HG02870 (cell line): ENCODE data around the gene PRR5.

ENCODE experiments used
- ATAC-seq: cut with Tn5 transposase; IDR thresholded peaks from one replicate; pipeline ENCODE4 v1.9.1; 2021; ENCODE audit warnings: mild to moderate bottlenecking, moderate library complexity; ENCODE audit not compliant: unreplicated experiment

The PRR5 gene

DNA sequence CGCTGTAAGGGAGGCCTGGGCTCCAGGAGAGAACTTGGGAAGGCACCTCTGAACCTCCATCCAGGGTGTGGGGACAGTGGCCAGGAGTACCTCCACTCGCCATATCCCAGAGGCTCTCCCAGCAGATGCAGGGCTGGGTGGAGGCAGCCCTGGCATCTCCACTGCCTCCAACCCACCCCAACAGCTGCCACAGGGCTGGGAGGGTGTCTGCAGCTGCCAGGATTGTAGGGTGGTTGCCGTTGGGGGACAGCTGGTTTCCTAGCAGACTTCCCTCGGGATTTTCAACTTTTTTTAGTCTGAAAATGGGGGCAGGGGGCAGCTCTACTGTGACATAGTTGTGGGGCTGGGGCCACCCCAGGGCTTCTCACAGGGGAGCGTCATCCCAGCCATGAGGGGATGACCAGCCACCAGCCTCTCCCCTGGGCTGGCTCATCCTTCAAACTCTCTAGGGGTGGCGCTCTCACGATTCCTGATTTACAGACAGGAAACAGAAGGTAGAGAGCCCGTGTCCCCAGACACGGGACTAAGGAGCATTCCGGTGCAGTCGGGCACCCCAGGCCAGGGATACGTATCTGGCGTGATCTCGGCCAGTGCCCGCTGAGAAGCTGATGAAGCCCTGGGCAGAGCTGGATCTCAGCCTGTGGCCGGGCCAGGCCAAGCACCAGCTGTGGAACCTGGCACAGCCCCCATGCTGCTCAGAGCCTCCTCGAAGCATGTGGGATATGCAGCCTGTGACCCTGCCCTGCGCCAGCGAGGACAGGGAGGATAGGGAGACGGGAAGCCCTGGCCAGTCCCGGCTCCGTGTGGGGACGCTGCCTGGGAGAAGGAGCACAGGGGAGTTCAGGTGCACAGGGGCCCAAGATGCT lies 9.9 kb downstream of the PRR5 start:
- no peak for ATAC-seq

DNA sequence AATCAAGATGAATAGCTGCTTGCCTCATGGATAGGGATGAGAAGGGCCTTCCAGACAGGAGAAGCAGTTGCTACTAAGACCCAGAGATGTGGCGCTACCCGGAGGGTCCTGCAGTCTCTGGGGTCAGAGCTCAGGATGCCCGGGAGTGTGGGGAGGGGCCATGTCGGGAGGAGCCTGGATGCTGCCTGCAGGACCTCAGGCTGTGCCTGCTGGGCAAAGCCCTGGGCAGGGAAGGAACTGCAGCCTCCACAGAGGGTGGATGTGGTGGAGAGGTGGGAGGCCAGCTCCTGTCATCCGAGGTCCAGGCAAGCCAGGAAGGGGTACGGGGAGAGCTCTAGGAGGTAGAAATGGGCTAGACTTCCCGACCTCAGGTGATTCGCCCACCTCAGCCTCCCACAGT lies 11.0 kb downstream of the PRR5 start:
- no peak for ATAC-seq

DNA sequence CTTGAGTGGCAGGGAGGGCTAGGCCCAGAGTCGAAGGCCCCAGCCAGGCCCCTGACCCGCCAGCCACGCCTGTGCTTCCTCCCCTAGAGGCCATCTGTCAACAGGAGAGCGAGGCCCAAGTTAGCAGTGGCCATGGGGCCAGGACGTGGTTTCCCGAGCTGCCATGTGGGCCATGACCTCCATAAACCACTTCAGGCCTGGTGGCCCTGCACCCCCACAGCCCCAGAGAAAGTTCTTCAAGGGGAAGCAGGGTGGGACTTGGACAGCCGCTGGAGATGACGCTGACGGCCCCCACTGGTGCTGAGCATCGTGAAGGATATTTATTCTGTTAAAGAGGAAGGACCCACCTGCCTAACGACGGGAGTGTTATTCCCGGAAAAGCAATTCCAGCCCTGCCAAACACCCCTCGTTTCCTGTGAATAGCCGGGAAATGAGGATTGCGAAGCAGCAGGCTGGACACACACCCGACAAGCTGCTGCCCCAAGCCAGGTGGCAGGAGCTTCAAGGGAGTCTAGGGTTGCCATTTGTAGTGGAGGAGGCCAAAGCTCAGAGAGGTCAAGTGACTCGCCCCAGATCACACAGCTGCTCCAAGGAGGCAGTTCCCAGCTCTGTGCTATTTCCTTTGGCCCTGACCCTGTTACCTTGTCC lies 12.8 kb downstream of the PRR5 start:
- ATAC-seq = no peak

DNA sequence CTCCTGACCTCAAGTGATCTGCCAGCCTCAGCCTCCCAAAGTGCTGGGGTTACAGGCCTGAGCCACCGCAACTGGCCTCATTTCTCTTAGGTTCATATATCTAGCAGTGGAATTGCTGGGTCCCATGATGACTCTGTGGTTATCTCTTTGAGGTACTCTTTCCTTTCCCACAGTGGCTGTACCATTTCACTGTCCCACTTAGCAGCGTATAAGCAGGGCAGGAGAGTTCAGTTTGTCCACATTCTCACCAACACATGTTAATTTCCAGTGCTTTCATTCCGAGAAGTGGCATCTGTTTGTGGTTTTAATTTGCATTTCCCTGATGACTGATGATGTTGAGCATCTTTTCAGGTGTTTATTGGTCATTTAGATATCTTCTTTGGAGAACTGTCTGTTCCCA lies 16.4 kb downstream of the PRR5 start:
- no peak for ATAC-seq

DNA sequence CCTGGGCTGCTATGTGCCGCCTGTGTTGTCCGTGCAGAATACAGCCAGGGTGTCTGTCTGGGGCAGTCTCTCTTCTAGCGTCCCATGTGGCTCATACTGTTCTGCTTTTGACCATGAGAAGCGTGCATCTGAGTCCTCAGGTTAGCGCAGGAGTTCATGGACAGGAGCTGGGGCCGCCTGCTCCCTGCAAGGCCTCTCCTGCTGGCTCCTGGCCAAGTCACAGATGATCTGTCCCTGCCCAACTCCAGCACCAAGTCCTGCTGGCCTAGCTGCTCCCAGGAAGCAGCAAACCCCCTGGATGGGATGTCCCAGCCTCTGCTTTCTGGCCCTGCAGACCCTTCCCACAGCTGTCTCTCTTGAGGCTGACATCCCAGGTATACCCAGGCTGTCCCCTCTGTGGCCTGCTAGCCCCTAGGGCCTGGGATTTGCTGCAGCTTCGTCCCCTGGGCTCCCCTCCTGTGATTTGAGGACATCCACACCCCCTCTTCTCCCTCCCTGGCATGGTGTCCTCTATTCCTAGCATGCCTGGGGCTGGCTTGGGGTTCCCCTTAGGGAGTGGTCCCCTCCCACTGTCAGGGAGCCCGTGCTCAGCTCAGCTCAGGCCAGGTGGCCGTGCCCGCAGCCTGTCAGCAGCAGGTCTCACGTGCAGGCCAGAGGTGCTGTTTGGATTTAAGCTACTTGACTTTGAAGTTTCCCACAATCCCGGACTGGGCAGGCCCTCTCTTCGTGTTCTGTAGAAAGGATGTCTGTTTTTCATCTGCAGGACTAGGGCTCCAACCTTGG lies 17.8 kb downstream of the PRR5 start:
- ATAC-seq = no peak

DNA sequence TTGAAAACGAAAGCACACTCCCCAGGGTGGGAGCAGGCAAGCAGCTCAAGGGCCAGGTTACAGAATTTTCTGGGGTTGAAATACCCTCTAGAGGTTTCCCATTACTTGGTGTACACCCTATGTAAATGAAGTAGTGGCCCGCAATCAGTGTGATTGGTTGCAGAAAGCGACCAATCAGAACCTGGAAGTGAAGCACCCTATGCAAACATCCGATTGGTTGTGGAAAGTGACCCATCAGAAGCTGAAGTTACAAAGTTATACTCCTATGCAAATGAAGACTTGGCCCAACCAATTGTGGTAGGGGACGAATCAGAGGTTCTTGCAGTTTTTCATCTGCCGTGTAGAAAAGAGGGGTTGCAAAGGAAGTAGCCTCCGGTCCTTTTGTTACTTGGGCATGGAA lies 19.2 kb downstream of the PRR5 start:
- no peak for ATAC-seq

DNA sequence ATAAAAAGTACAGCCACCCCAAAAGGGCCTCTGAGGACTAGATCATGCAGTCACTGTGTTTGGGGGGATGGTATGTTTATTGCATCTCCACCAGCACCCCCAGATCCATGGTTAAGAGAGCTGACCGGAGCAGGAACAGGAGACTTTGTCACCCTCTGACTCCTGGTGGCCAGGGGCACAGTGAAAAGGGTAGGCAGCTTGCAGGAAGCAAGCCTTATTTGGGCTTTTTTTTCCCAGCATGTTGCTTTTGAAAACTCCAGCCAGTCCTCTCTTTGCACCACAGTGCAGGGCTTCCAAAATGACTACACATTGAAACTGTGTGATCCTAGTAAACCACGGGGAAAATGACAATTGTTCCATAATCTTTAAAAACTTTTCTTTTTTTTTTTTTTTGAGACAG lies 20.6 kb downstream of the PRR5 start:
- ATAC-seq = no peak

DNA sequence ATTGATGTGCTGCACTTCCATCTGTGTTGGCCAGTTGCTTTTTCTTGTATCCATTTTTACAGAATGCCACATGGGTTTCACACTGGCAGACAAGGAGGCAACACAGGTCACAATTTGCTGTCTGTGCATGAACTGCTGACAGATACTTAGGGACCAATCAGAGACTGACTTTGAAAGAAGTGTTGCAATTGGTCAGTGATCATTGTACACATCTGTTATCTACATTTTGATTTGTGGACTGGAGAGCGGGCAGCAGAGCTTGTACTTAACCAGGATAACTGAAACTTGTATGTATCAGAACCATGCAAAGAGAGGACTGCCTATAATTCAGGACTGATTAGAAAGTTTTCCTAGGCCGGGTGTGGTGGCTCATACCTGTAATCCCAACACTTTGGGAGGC lies 21.8 kb downstream of the PRR5 start:
- no peak for ATAC-seq

DNA sequence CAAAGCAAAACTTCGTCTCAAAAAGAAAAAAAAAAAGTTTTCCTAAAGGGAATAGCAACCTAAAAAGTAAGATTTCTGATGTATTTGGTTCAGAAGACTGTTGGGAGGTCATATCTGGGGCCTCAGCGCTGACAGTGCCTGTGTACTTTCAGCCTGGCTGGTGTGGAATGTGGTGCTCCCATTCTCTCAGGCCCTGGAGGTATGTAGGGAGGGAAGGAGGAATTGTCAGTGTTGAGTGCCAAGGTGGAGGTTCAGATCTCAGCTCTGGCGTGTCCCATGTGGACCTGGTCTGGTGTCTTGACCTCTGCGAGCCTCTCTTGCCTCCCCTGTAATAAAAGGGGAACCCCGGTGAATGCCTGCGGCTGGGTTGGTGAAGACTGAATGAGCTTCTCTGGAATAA lies 22.4 kb downstream of the PRR5 start:
- no peak for ATAC-seq

DNA sequence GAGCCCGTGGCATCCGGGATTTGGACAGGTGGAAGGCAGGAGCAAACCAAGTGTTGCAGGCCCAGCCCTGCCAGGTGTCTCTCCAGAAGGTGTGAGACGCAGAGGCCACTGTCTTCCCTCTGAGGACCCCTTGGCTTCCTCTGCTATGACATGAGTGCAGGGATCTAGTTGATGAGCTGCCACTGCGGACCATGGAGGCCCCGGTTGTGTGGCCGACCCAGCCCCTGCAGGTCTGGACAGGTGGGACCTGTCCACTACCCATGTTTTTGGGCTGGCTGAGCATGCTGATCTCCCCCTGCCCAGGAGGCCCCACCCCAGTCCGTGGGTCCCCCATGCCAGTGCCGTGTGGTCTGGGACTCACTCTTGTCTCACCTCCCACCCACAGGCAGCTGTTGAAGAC lies 22.9 kb downstream of the PRR5 start:
- no peak for ATAC-seq

DNA sequence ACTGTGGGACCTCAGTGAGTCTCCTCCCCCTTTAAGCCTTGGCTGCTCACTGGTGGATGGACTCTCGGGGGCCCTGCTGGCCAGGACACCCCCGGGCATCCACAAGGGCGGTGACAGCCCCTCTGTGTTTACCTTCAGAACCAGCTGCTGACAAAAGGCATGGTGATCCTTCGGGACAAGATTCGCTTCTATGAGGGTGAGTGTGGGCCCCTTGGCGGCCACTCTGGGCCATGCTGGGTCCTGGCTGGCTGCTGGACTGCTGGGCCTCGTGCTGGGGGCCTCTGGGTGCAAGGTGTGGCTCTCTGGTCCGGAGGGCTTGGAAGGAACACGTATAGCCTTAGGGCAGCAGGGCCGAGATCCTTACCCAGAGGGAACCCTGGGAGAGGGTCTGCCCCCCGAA lies 24.4 kb downstream of the PRR5 start:
- no peak for ATAC-seq

DNA sequence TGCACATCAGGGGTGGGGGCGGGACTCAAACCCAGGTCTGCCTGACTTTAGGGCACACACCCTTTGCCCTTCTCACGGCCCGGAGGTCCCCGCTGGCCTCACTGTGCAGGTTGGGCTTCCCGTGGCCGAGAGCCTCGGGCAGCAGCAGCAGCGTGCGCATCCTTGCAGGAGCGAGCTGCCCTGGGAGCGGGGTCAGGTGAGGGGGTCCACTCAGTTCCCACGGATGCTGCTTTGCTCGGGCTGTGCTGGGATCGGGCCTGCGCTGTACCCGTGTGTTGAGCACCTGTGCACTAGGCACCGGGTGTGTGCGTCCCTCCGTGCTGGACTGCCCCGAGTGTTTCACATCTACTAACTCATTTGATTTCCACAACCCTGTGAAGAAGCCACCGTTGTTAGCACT lies 25.1 kb downstream of the PRR5 start:
- no peak for ATAC-seq

DNA sequence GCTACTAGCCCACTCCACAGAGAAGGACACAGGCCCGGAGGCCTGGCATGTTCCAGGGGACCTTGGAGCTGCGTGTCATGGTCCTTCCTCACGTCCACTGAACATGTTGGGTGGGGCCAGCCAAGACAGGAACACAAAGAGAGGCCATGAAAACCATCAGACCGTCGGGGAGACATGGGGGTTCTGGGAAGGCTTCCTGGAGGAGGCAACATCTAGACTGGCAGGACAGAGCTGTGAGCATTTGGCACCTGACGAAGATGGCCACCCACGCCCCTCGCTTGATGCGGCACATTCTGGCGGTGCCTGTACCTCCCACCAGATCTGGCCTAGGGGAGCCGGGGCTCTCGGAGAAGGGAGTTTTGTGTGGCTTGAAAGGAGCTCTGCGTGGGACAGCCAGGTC lies 25.7 kb downstream of the PRR5 start:
- no peak for ATAC-seq

DNA sequence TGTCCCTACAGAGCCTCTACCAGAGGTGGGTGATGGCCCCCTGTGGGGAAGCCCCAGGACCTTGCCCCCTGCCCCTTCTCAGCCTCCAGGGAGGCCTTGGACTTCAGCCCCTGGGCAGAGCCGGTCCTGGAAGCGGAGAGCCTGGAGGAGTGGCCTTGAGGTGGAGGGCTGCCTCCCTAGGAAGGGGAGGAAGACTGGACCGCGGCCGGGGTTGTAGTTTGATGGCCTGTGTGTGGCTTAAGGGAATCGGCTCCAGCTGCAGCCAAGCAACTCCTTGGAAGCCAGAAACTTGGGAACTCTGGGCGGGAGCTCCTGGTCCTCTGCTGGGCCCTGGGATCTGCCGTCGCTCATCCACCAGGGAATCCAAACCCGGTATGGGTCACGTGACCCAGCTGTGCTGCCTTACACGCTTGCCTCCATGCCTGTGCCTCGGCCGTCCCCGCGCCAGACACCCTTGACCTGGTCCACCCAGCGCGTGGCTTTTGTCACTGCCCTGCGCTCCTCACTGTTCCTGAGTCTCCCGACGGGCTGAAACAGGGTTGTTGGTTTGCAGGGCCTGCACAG lies 26.8 kb downstream of the PRR5 start:
- no peak for ATAC-seq

DNA sequence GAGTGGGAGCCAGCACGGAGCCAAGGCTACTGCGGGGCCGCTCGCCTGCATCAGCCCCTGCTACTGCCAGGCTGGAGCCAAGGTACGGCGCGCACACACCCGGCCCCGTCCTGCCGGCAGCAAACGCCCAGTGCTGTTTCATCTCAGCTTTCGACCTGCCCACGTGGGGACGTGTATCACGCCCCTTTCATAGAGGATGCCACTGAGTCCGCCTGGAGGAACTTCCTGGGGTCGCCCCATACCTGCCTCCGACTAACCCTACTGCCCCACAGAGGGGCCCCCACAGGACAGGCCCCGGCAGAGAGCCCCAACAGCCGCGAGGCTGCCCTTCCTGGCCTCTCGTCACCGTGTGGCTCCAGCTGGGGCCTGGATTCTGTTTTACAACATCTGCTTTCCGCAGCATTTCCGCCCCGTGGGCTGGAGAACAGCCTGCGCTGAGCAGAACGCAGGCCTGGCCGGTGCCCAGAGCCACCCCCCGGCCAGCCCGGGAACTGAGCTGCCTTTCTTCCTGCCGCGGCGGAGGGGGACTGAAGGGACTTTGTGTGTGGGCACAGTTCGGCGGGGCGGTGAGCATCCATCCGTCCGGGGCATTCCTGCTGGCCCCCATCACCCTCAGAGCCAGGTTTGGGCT lies 27.5 kb downstream of the PRR5 start:
- ATAC-seq = no peak

DNA sequence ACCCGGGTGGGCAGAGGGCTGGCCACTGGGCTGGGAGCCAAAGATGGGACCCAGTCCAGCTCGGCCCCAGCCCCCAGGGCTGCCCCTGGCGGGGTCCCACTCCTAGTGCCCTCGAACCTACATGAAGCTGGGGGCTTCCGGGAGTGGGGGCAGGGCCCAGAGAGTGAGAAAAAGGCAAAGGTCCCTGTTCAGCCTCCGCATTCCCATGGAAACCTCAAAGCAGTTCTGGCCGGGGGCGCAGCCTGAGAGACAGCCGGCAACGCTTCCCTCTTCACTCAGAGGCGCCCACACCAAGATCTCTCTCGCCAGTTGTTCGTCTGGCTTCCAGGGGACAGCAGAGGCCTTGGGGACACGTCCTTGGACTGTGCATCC lies 28.0 kb downstream of the PRR5 start:
- ATAC-seq = no peak

DNA sequence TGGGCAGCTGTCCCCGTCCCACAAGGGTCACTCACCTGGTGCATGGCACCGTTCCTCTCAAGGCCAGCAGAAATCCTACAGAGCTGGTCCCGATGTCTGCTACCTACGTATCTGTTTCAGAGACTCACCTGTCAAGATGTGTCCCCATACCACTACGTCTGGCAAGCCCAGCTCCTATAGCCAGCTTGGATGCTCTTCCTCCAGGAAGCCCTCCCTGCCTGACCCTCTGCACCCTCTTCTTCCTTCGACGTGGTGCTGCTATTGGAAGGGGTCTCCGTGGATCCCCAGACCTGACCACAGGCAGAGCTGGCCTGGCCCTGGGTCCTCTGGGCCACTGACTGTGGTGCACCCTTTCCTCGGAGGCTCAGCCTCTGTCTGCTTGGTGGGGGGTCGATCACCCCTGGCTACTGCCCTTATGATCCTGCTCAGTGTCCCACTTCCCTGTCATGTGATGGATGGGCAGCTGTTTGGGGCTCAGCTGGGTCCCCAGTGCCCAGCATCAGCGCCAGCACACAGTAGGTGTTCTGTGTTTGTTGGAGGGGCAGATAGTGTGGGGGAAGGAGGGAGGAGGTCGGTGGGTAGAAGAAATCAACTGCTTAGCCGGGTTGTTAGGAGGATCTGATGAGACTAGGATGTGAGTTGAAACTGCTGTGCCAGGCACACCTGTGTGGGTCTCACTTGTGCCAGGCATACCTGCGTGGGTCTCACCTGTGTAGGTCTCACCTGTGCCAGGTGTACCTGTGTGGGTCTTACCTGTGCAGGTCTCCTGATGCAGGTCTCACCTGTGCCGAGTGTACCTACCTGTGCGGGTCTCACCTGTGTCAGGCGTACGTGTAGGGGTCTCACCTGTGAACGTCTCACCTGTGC lies 28.7 kb downstream of the PRR5 start:
- ATAC-seq = no peak

DNA sequence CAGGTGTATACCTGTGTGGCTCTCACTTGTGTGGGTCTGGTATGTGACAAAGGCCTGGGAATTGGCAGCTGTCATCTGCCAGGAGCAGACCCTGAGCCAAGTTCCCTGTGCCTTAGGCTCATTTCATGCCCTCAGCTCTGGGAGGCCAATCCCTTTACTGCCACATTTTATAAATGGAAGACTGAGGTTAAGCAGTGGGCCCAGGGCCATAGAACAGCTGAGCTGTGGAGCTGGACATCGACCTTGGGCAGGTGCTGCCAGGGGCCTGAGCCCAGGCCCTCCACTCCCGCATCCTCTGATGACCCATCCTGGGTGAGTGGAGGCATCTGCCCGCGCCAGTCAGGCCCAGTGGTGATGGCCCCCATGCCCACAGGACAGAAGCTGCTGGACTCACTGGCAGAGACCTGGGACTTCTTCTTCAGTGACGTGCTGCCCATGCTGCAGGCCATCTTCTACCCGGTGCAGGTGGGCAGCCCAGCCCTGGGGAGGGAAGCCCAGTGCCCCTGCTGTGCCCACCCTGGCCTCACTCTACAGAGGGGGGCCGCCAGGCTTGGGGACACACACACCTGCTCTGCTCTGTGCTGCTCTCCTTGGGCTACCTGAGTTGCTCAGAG lies 29.5 kb downstream of the PRR5 start:
- no peak for ATAC-seq

DNA sequence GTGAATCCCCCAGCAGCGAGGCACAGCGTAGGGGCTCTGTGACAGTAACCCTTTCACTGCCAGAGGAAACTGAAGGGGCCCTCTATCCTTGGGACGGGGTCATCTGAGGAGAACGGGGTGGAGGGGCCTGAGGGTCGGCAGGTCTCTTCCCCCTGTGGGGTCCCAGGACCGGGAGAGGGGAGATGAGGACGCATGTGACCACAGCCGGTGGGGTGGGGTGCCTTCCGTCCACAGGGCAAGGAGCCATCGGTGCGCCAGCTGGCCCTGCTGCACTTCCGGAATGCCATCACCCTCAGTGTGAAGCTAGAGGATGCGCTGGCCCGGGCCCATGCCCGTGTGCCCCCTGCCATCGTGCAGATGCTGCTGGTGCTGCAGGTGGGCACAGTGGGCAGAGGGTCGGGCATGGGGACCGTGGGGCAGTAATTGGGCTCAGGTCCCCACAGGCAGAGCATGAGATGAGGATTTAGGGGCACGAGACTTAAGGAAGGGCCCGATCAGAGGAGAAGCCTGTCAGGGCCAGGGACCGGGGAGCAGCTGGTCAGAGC lies 30.1 kb downstream of the PRR5 start:
- no peak for ATAC-seq
